Activated CD8-positive, alpha-beta T cell treated with anti-CD3 and anti-CD28 coated beads, Interleukin-2, amount 10 ng/mL, durations not matched to agents 7 days and 5 days (primary cell): ENCODE results near the gene EFNA3. TPM values are rescaled to one million over a fixed set of nuclear protein-coding genes. Genes with fewer than 3 reads are reported as not detected.

Source experiments
- ATAC-seq: fragments of 150-1000 bp; cut with Tn5 transposase; one replicate; pipeline ENCODE4 v1.10.0; 2021; ENCODE audit warnings: moderate library complexity
- CTCF ChIA-PET: fragments of 350-600 bp; sonication (Branson Sonifier 250); formaldehyde crosslinking; loops from one replicate; lab custom pipeline; 2021; ENCODE audit warnings: antibody characterized with exemption; lab: Charles Lee
- POLR2A ChIA-PET: fragments of 350-600 bp; sonication (Branson Sonifier 250); formaldehyde crosslinking; loops from one replicate; lab custom pipeline; 2021; ENCODE audit warnings: antibody characterized with exemption; lab: Charles Lee
- DNase-seq: peaks from one replicate; pipeline ENCODE4 v3.0.0-alpha.2; 2020
- H3K27ac Mint-ChIP-seq: one replicate; pipeline ENCODE4 v1.8.0; 2021; ENCODE audit warnings: mild to moderate bottlenecking, mixed read lengths
- H3K27me3 Mint-ChIP-seq: one replicate; pipeline ENCODE4 v1.8.0; 2021; ENCODE audit warnings: low read depth, mixed read lengths
- H3K36me3 Mint-ChIP-seq: one replicate; pipeline ENCODE4 v1.8.0; 2021; ENCODE audit warnings: low read depth, mixed read lengths
- H3K4me1 Mint-ChIP-seq: one replicate; pipeline ENCODE4 v1.8.0; 2021; ENCODE audit warnings: low read depth, mixed read lengths
- H3K4me3 Mint-ChIP-seq: one replicate; pipeline ENCODE4 v1.8.0; 2021; ENCODE audit warnings: mild to moderate bottlenecking, mixed read lengths
- H3K9me3 Mint-ChIP-seq: one replicate; pipeline ENCODE4 v1.8.0; 2022; ENCODE audit warnings: mixed read lengths; ENCODE audit not compliant: insufficient read depth
- total RNA-seq, 2 experiments: library from RNA; stranded (reverse); gene quantifications; one replicate each; pipeline ENCODE4 v1.2.3, GENCODE V29; 2021

Gene EFNA3
- total RNA-seq, 2 experiments from 2014 or later, result 3.8 to 5.5 TPM

GRCh38 chr1:155061381-155062150, 17.1 kb upstream of the EFNA3 start:
- H3K9me3 Mint-ChIP-seq, result no peaks in the 10 kb centered on the region
- ATAC-seq (peak; percentile 65), DNase-seq (peak; percentile 96)
- ChIA-PET POLR2A (interaction anchor here (0.8 to 1.1 kb wide), 3 partner anchors 16 to 124 kb away, joined by 3 read pairs; no protein-coding TSS in a partner anchor), CTCF (interaction anchor here (0.6 to 13.8 kb wide), 32 partner anchors 10 to 502 kb away, joined by 3 to 205 read pairs (median 4); partner anchors contain the start of genes ADAM15, CKS1B, EFNA3 and FLAD1)
- H3K36me3 Mint-ChIP-seq, result peaks cover 18% of the 10 kb centered on the region
- H3K4me3 Mint-ChIP-seq, result no peak overlapping the region
- no peaks in the 10 kb centered on the region for H3K27me3 Mint-ChIP-seq
- peaks cover 36% of the 10 kb centered on the region for H3K4me1 Mint-ChIP-seq
- H3K27ac Mint-ChIP-seq, result peak overlapping the region; percentile 34

- H3K9me3 Mint-ChIP-seq, result no peaks in the 10 kb centered on the region
- H3K4me3 Mint-ChIP-seq, result peak overlapping the region; percentile 89
- H3K27ac Mint-ChIP-seq, result no peak overlapping the region
- no peaks in the 10 kb centered on the region for H3K27me3 Mint-ChIP-seq
- ATAC-seq (no peak), DNase-seq (no peak)
- ChIA-PET POLR2A (interaction anchor here (0.8 to 0.9 kb wide), 2 partner anchors 17 to 46 kb away, joined by 3 read pairs; no protein-coding TSS in a partner anchor), CTCF (interaction anchor here (0.6 to 13.8 kb wide), 32 partner anchors 9 to 502 kb away, joined by 3 to 205 read pairs (median 6); partner anchors contain the start of genes ADAM15, CKS1B, EFNA3 and FLAD1)
- peaks cover 22% of the 10 kb centered on the region for H3K36me3 Mint-ChIP-seq
- H3K4me1 Mint-ChIP-seq, result peaks cover 41% of the 10 kb centered on the region
Measured at GRCh38 chr1:155062151-155062686, 16.4 kb upstream of the EFNA3 start.

GRCh38 chr1:155062702-155063411, 15.8 kb upstream of the EFNA3 start:
- H3K36me3 Mint-ChIP-seq, result peaks cover 18% of the 10 kb centered on the region
- CTCF ChIA-PET, result interaction anchor here (0.8 to 13.8 kb wide), 10 partner anchors 11 to 503 kb away, joined by 3 to 205 read pairs (median 16); partner anchors contain the start of genes ADAM15, EFNA3, FLAD1 and KRTCAP2

GRCh38 chr1:155063550-155064110, 15.0 kb upstream of the EFNA3 start, which contains the start of gene EFNA4:
EFNA4 (plus strand) TSS chr1:155063740; CDS start chr1:155063824, 84 bp downstream.
- ChIA-PET POLR2A (interaction anchor here (0.6 kb wide), 1 partner anchor 28 kb away, joined by 3 read pairs; no protein-coding TSS in a partner anchor), CTCF (interaction anchor here (0.8 to 13.8 kb wide), 9 partner anchors 12 to 503 kb away, joined by 3 to 205 read pairs (median 14); partner anchors contain the start of genes ADAM15, EFNA3, FLAD1 and KRTCAP2)
- peak within 1 kb of the TSS; percentile 51 for H3K27ac Mint-ChIP-seq
- H3K27me3 Mint-ChIP-seq, result no peaks in the 10 kb centered on the region
- H3K36me3 Mint-ChIP-seq, result peaks cover 15% of the 10 kb centered on the region
- ATAC-seq (peak; percentile 85), DNase-seq (peak; percentile 90)
- H3K4me3 Mint-ChIP-seq, result peak within 1 kb of the TSS; percentile 89
- H3K4me1 Mint-ChIP-seq, result peaks cover 41% of the 10 kb centered on the region
- H3K9me3 Mint-ChIP-seq, result no peaks in the 10 kb centered on the region

More at GRCh38 chr1:155062702-155063411, 15.8 kb upstream of the EFNA3 start:
- no peak overlapping the region for H3K27ac Mint-ChIP-seq
- POLR2A ChIA-PET, result interaction anchor here (0.6 kb wide), 1 partner anchor 29 kb away, joined by 3 read pairs; no protein-coding TSS in a partner anchor
- no peaks in the 10 kb centered on the region for H3K27me3 Mint-ChIP-seq
- peaks cover 41% of the 10 kb centered on the region for H3K4me1 Mint-ChIP-seq
- peak overlapping the region; percentile 89 for H3K4me3 Mint-ChIP-seq
- ATAC-seq (peak; percentile 48), DNase-seq (peak; percentile 88)
- no peaks in the 10 kb centered on the region for H3K9me3 Mint-ChIP-seq

GRCh38 chr1:155064111-155064831, 14.4 kb upstream of the EFNA3 start:
- ChIA-PET POLR2A (interaction anchor here (0.8 kb wide), 1 partner anchor 109 kb away, joined by 3 read pairs; no protein-coding TSS in a partner anchor), CTCF (interaction anchor here (0.8 to 10.3 kb wide), 10 partner anchors 11 to 505 kb away, joined by 3 to 201 read pairs (median 4); partner anchors contain the start of genes ADAM15 and KRTCAP2)
- ATAC-seq (peak; percentile 8), DNase-seq (no peak)
- Mint-ChIP-seq H3K27ac (no peak overlapping the region), H3K36me3 (peaks cover 15% of the 10 kb centered on the region), H3K4me3 (peak overlapping the region; percentile 89), H3K9me3 (no peaks in the 10 kb centered on the region), H3K4me1 (peaks cover 41% of the 10 kb centered on the region), H3K27me3 (no peaks in the 10 kb centered on the region)

GRCh38 chr1:155064832-155065429, 13.7 kb upstream of the EFNA3 start:
- no peak for ATAC-seq
- Mint-ChIP-seq H3K27me3 (no peaks in the 10 kb centered on the region), H3K4me1 (peaks cover 41% of the 10 kb centered on the region), H3K27ac (no peak overlapping the region), H3K9me3 (no peaks in the 10 kb centered on the region), H3K4me3 (peak overlapping the region; percentile 89), H3K36me3 (peaks cover 15% of the 10 kb centered on the region)
- DNase-seq, result no peak
- ChIA-PET POLR2A (interaction anchor here (0.8 kb wide), 1 partner anchor 110 kb away, joined by 3 read pairs; no protein-coding TSS in a partner anchor), CTCF (interaction anchor here (0.8 to 10.3 kb wide), 10 partner anchors 11 to 505 kb away, joined by 3 to 201 read pairs (median 4); partner anchors contain the start of genes ADAM15 and KRTCAP2)

GRCh38 chr1:155066777-155067176, 11.9 kb upstream of the EFNA3 start:
- no peak for ATAC-seq
- DNase-seq, result no peak
- ChIA-PET CTCF (interaction anchor here (0.9 to 10.4 kb wide), 5 partner anchors 10 to 106 kb away, joined by 3 to 201 read pairs (median 8); partner anchors contain the start of gene KRTCAP2), POLR2A (interaction anchor here (0.6 kb wide), 1 partner anchor 48 kb away, joined by 3 read pairs; no protein-coding TSS in a partner anchor)
- Mint-ChIP-seq H3K27me3 (peaks cover 2% of the 10 kb centered on the region), H3K36me3 (peaks cover 13% of the 10 kb centered on the region), H3K4me1 (peaks cover 47% of the 10 kb centered on the region), H3K4me3 (no peak overlapping the region), H3K27ac (no peak overlapping the region), H3K9me3 (no peaks in the 10 kb centered on the region)

GRCh38 chr1:155068599-155068998, 10.0 kb upstream of the EFNA3 start:
- CTCF ChIA-PET, result interaction anchor here (0.8 to 10.4 kb wide), 4 partner anchors 16 to 104 kb away, joined by 3 to 112 read pairs (median 8); partner anchors contain the start of gene KRTCAP2
- Mint-ChIP-seq H3K36me3 (peaks cover 13% of the 10 kb centered on the region), H3K27ac (no peak overlapping the region), H3K9me3 (no peaks in the 10 kb centered on the region), H3K4me1 (peaks cover 51% of the 10 kb centered on the region), H3K4me3 (no peak overlapping the region), H3K27me3 (peaks cover 7% of the 10 kb centered on the region)
- DNase-seq, result no peak
- ATAC-seq, result no peak
- POLR2A ChIA-PET, result interaction anchor here (0.6 kb wide), 1 partner anchor 95 kb away, joined by 3 read pairs; no protein-coding TSS in a partner anchor

GRCh38 chr1:155069551-155070157, 9.0 kb upstream of the EFNA3 start:
- ChIA-PET CTCF (interaction anchor here (1.1 to 10.4 kb wide), 5 partner anchors 8 to 103 kb away, joined by 4 to 112 read pairs (median 7); partner anchors contain the start of gene KRTCAP2), POLR2A (no interaction called here)
- Mint-ChIP-seq H3K27ac (no peak overlapping the region), H3K4me1 (peaks cover 54% of the 10 kb centered on the region), H3K9me3 (no peaks in the 10 kb centered on the region), H3K27me3 (peaks cover 7% of the 10 kb centered on the region), H3K36me3 (peaks cover 13% of the 10 kb centered on the region), H3K4me3 (no peak overlapping the region)
- no peak for ATAC-seq
- DNase-seq, result no peak
